GM12878 (cell line): Measurements from ENCODE around the gene VAV2. TPM values are rescaled to one million over a fixed set of nuclear protein-coding genes. Genes with fewer than 3 reads are reported as not detected.

Source experiments
- ATAC-seq: fragments of 200-7000 bp; cut with Tn5 transposase; 3 replicates; pipeline ENCODE4 v1.9.1; 2020; ENCODE audit warnings: mild to moderate bottlenecking, moderate library complexity
- BruUV-seq: library from RNA; stranded (reverse); fragments of 400-500 nt; replicated peaks from 2 replicates; lab custom pipeline; 2021; lab: Mats Ljungman, UMichigan
- CTCF ChIA-PET: fragments of 300-600 bp; sonication (Branson Sonifier 250); formaldehyde crosslinking; extraction: SDS; loops from one replicate; lab custom pipeline; 2021; ENCODE audit warnings: inconsistent platforms; lab: Yijun Ruan, JAX
- POLR2A ChIA-PET: fragments of 350-600 bp; formaldehyde crosslinking; extraction: SDS; loops from one replicate; lab custom pipeline; 2021; ENCODE audit warnings: inconsistent platforms; lab: Charles Lee
- RAD21 ChIA-PET: fragments of 300-600 bp; sonication (Branson Sonifier 250); formaldehyde crosslinking; loops from one replicate; lab custom pipeline; 2023; ENCODE audit warnings: antibody characterized with exemption; ENCODE audit not compliant: unreplicated experiment; lab: Charles Lee
- SMC1A ChIA-PET: fragments of 300-600 bp; sonication (Branson Sonifier 250); formaldehyde crosslinking; loops from one replicate; lab custom pipeline; 2023; ENCODE audit not compliant: unreplicated experiment, uncharacterized antibody; lab: Charles Lee
- DNase-seq: peaks from one replicate; pipeline ENCODE4 v3.0.0-alpha.2; 2011; ENCODE audit warnings: low read depth, low spot score
- FAIRE-seq: peaks from 3 replicates; lab custom pipeline; 2011; peaks lifted over from hg19 to GRCh38; lab: Jason Lieb, UNC
- H2AFZ ChIP-seq: 2 replicates; pipeline ENCODE4 v1.6.0; 2011; ENCODE audit warnings: low read depth, low read length, control low read depth; ENCODE audit not compliant: control insufficient read depth
- H3K27ac ChIP-seq: 2 replicates; pipeline ENCODE4 v1.5.1; 2011; ENCODE audit warnings: control low read depth; ENCODE audit not compliant: control insufficient read depth, insufficient read depth
- H3K27me3 ChIP-seq, 2 experiments: replicated peaks in 1 of 2; 2 replicates each; pipeline versions ENCODE4 v1.6.0 to v1.6.1; 2011; ENCODE audit warnings: low read length in 1 of 2; ENCODE audit not compliant: control insufficient read depth in 2 of 2, insufficient read depth in 2 of 2
- H3K36me3 ChIP-seq, 2 experiments: 2 replicates each; pipeline ENCODE4 v1.5.1; 2011; ENCODE audit warnings: low read length in 1 of 2; ENCODE audit not compliant: control insufficient read depth in 2 of 2, insufficient read depth in 2 of 2
- H3K4me1 ChIP-seq: 2 replicates; pipeline ENCODE4 v1.6.1; 2011; ENCODE audit warnings: mild to moderate bottlenecking, low read length, moderate library complexity, mixed read lengths; ENCODE audit not compliant: control insufficient read depth, insufficient read depth
- H3K4me2 ChIP-seq: 2 replicates; pipeline ENCODE4 v1.6.0; 2011; ENCODE audit warnings: control low read depth; ENCODE audit not compliant: control insufficient read depth, insufficient read depth
- H3K4me3 ChIP-seq: fragments of 200-600 bp; sonication (generic); 2 replicates; pipeline ENCODE4 v1.5.1; 2016
- H3K79me2 ChIP-seq: 2 replicates; pipeline ENCODE4 v1.6.0; 2011; ENCODE audit warnings: low read length; ENCODE audit not compliant: control insufficient read depth, insufficient read depth
- H3K9ac ChIP-seq: 2 replicates; pipeline ENCODE4 v1.8.0; 2011; ENCODE audit warnings: low read length, control low read depth, mixed read lengths; ENCODE audit not compliant: control insufficient read depth, insufficient read depth
- H3K9me3 ChIP-seq: replicated peaks from 3 replicates; pipeline ENCODE4 v1.5.1; 2011; ENCODE audit warnings: mild to moderate bottlenecking, low read length; ENCODE audit not compliant: control insufficient read depth, insufficient read depth
- H4K20me1 ChIP-seq: 2 replicates; pipeline ENCODE4 v1.6.0; 2011; ENCODE audit not compliant: control insufficient read depth, insufficient read depth
- EZH2 ChIP-seq: IDR thresholded peaks from 2 replicates; pipeline ENCODE4 v1.6.1; 2012; ENCODE audit warnings: low read depth, mild to moderate bottlenecking, control low read depth, inconsistent platforms, low read length, borderline replicate concordance; ENCODE audit not compliant: control insufficient read depth
- GATAD2B ChIP-seq: fragments of 450-650 bp; conservative IDR thresholded peaks from 2 replicates; pipeline ENCODE4 v1.6.1; 2017; ENCODE audit warnings: low read depth, mild to moderate bottlenecking, moderate library complexity
- IRF4 ChIP-seq: IDR thresholded peaks from 2 replicates; pipeline ENCODE4 v1.6.1; 2011; ENCODE audit warnings: low read depth, low read length
- KAT2A ChIP-seq: conservative IDR thresholded peaks from 2 replicates; pipeline ENCODE4 v1.6.1; 2011; ENCODE audit warnings: low read depth, low read length; ENCODE audit not compliant: control insufficient read depth
- MYC ChIP-seq: IDR thresholded peaks from 2 replicates; pipeline ENCODE4 v1.6.1; 2011; ENCODE audit warnings: mild to moderate bottlenecking, low read length, moderate library complexity, inconsistent platforms; ENCODE audit not compliant: insufficient read depth, insufficient replicate concordance, insufficient read length, severe bottlenecking
- SMAD1 ChIP-seq: fragments of 450-650 bp; IDR thresholded peaks from 2 replicates; pipeline ENCODE4 v1.6.1; 2018; ENCODE audit warnings: mild to moderate bottlenecking, low read depth; ENCODE audit not compliant: partially characterized antibody
- STAT3 ChIP-seq: IDR thresholded peaks from 2 replicates; pipeline ENCODE4 v1.6.1; 2011; ENCODE audit warnings: low read depth, low read length, improper control_type of control experiment
- WGBS: methylation state at CpG from one replicate; pipeline ENCODE4 v1.1.6; 2016; ENCODE audit warnings: low lambda C conversion rate; ENCODE audit not compliant: insufficient replicate concordance, insufficient coverage; ENCODE audit errors: missing lambda C conversion rate; 5-methylcytosine and 5-hydroxymethylcytosine counted together
- in situ Hi-C: fragments of 300-500 bp; cut with MboI; formaldehyde crosslinking; loops from 9 replicates; pipeline ENCODE4 v1.14.3; 2018; ENCODE audit warnings: mixed read lengths
- intact Hi-C: fragments of 100-400 bp; cut with micrococcal nuclease; formaldehyde crosslinking; loops from one replicate; pipeline ENCODE4 v1.14.2; 2022; ENCODE audit not compliant: unreplicated experiment
- polyA plus RNA-seq, 11 experiments: library from polyadenylated mRNA; depleted of rRNA in 4 of 11; unstranded in 6 of 11; stranded (reverse) in 5 of 11; fragments of >200 nt; fragmentation: Nextera tagmentation in 4 of 11; fragmentation: Illumina TruSeq in 1 of 11; extraction: Ambion mirVana in 4 of 11; extraction: Trizol in 1 of 11; gene quantifications; 1 replicate in 1 of 11; 2 replicates in 10 of 11; pipeline versions ENCODE4 v1.2.1 to v1.2.3, GENCODE V29; 2011 to 2016; ENCODE audit warnings: inconsistent platforms in 2 of 11, missing spikeins in 2 of 11, low read depth in 1 of 11
- total RNA-seq, 4 experiments: library from RNA; depleted of rRNA in 3 of 4; stranded (reverse); fragments of >200 nt in 3 of 4; fragmentation: Illumina TruSeq in 1 of 4; extraction: Trizol in 1 of 4; gene quantifications; 2 replicates each; pipeline versions ENCODE4 v1.2.1 to v1.2.3, GENCODE V29; 2013 to 2021
- TF ChIP-seq, protein P1 (sequence below), 3 experiments: IDR thresholded peaks in 2 of 3; conservative IDR thresholded peaks in 1 of 3; 2 replicates each; pipeline ENCODE4 v1.5.1; 2011; ENCODE audit warnings: low read depth in 3 of 3, low read length in 3 of 3, mild to moderate bottlenecking in 3 of 3, control low read depth in 2 of 3, moderate library complexity in 2 of 3, inconsistent platforms in 1 of 3, mixed read lengths in 1 of 3; ENCODE audit not compliant: control insufficient read depth in 2 of 3, insufficient read depth in 1 of 3; ENCODE audit errors: extremely low read depth in 1 of 3

The VAV2 gene
- total and polyA plus RNA-seq, 10 of the 15 experiments (the other 5 are each of a cell fraction or from before 2014, with no cell fraction given) = 0.13 to 43.9 (median 16.9) TPM

DNA sequence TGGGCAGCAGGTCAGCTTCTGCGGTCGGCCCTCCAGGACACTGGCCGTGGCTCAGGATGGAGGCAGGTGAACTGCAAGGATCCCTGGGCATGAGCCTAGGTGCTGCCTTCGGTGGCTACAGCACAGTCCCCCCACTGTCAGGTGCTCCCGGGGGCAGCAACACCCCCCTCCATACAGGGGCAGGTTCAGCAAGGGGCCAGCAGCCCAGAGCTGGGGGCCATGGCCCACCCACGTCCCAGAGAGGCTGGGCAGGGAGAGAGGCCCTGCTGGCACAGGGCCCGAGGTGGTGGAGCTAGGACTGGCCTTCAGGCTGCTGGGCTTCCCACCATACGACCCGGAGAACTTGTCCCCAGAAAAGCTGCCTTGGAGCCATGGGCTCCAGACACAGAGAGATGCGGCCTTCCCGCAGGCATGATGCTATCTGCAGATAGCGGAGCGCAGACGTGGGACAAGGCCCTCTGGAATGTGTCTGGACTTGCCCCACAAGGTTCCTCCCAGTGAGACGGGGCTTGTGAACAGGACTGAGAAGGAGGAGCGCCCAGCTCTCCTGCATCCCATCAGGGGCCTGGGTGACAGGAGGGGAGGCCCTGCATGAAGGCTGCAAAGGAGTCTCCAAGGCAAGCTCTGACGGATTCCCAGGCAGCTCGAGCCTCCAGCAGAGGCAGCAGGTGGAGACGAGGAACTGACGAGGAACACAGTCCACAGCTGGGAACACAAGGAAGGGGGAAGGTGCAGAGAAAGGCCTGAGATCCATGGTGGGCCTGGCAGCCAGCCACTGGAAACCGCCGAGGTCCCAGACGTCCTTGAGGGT, 111.1 kb downstream of the VAV2 start:
- RAD21 ChIA-PET = no interaction called here
- in situ Hi-C loops = no loop called here
- Histone ChIP-seq H2AFZ (no peak overlapping the region), H4K20me1 (no peaks in the 10 kb centered on the region; the same call in 1 of the 2 replicates), H3K4me3 (no peak overlapping the region), H3K79me2 (peaks cover 6% of the 10 kb centered on the region), H3K4me1 (no peaks in the 10 kb centered on the region), H3K27me3 (no peaks in the 10 kb centered on the region), H3K4me2 (no peak overlapping the region), H3K9ac (no peak overlapping the region), H3K36me3 (peaks cover 0 to 4% of the 10 kb centered on the region in 2 experiments; a peak in 3 of 4 replicates), H3K27ac (no peak overlapping the region), H3K9me3 (no peaks in the 10 kb centered on the region)
- FAIRE-seq = no peak
- TF ChIP-seq EZH2 = no peak
- no peak for TF ChIP-seq IRF4
- no peak for TF ChIP-seq GATAD2B
- TF ChIP-seq, protein P1, sequence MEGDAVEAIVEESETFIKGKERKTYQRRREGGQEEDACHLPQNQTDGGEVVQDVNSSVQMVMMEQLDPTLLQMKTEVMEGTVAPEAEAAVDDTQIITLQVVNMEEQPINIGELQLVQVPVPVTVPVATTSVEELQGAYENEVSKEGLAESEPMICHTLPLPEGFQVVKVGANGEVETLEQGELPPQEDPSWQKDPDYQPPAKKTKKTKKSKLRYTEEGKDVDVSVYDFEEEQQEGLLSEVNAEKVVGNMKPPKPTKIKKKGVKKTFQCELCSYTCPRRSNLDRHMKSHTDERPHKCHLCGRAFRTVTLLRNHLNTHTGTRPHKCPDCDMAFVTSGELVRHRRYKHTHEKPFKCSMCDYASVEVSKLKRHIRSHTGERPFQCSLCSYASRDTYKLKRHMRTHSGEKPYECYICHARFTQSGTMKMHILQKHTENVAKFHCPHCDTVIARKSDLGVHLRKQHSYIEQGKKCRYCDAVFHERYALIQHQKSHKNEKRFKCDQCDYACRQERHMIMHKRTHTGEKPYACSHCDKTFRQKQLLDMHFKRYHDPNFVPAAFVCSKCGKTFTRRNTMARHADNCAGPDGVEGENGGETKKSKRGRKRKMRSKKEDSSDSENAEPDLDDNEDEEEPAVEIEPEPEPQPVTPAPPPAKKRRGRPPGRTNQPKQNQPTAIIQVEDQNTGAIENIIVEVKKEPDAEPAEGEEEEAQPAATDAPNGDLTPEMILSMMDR (IDR thresholded peaks at IDR 0.05 in 2 of 3, conservative IDR thresholded peaks at IDR 0.05 in 1 of 3; ENCODE audit: control insufficient read depth in 2 of 3, extremely low read depth in 1 of 3, insufficient read depth in 1 of 3, low read depth in 3 of 3, low read length in 3 of 3) = no peak
- TF ChIP-seq KAT2A = no peak
- TF ChIP-seq MYC = no peak
- TF ChIP-seq STAT3 = no peak
- no peak for TF ChIP-seq SMAD1
- ATAC-seq = no peak
- intact Hi-C loops = no loop called here
- DNase-seq = no peak
- SMC1A ChIA-PET = no interaction called here
- CTCF ChIA-PET = no interaction called here
- no TSS peak for BruUV-seq
- 87% methylated on average over 23 of the region's 23 CpGs for WGBS
- POLR2A ChIA-PET = no interaction called here
